HG03103 (cell line): ENCODE results near the gene PRRC1.

Source experiments
- ATAC-seq: cut with Tn5 transposase; IDR thresholded peaks from one replicate; pipeline ENCODE4 v1.9.1; 2021; ENCODE audit warnings: low read depth; ENCODE audit not compliant: unreplicated experiment

The PRRC1 gene

DNA sequence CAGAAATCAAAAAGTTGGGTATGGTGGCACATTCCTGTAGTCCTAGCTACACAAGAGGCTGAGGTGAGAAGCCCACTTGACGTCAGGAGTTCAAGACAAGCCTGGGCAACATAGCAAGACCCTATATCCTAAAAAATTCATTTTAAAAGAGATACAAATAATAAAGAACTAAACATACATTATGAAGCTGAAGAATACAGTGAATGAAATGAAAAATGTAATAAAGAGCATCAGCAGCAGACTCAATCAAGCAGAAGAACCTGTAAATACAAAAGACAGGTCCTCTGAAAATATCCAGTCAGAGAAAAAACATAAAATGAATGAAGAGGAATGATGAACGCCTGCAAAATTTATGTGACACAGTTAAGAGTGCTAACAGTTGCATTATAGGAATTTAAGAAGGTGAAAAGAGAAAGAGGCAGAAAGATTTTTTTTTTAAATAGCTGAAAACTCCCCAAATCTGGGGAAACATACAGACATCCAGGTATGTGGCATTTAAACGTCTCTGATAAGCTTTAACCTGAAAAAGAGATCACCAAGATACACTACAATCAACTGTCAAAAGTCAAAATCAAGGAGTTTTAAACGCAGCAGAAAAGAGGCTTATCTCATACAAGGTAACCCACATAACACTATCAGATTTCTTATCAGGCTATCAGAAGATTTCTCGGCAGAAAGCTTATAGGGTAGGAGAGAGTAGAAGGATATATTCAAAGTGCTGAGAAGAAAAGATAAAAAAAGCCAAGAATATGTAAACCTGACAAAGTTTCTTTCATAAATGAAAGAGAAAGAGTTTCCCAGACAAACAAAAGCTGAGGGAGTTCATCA is 57.6 kb downstream of the PRRC1 start:
- ATAC-seq = no peak

DNA sequence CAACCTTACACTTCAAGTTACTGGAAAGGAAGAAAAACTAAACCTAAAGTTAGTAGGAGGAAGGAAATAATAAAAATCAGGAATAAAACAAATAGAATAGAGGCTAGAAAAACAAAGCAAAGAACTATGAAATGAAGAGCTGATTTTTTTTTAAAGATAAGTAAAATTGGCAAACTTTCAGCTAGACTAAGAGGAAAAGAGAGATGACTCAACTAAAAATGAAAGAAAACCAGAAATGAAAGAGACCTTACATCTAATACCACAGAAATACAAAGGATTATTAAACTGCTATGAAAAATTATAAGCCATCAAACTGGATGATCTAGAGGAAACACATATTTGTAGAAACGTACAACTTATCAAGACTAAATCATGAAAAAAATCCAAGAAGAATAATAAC is 60.0 kb downstream of the PRRC1 start:
- no peak for ATAC-seq

DNA sequence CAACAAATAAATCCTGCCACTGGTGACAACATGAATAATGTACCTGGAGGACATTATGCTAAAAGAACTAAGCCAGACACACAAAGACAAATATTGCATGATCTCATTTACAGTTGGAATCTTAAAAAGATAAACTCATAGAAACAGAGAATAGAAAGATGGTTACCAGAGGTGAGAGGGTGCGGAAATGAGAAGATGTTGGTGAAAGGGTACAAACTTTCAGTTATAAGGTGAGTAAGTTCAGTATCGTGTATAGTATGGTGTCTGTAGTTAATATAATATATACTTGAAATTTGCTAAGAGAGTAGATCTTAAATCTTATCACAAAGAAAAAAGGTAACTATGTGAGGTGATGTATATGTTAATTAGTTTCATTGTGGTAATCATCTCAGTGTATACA is 63.3 kb downstream of the PRRC1 start:
- ATAC-seq = no peak

DNA sequence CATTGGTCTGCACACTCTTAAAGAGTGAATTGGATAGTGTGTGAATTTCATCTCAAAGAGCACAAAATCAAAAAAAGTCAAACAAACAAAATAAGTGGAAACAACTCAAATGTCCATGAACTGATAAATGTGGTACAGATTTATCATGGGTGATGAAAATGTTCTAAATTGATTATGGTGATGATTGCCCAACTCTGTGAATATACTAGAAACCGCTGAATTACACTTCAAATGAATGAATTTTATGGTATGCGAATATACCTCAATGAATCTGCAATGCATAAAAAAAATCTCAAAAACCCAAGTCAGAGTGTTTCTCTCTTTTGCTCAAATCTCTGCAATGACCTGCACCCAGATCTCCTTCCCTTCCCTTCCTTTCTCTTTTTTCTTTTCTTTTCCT is 64.0 kb downstream of the PRRC1 start:
- no peak for ATAC-seq

DNA sequence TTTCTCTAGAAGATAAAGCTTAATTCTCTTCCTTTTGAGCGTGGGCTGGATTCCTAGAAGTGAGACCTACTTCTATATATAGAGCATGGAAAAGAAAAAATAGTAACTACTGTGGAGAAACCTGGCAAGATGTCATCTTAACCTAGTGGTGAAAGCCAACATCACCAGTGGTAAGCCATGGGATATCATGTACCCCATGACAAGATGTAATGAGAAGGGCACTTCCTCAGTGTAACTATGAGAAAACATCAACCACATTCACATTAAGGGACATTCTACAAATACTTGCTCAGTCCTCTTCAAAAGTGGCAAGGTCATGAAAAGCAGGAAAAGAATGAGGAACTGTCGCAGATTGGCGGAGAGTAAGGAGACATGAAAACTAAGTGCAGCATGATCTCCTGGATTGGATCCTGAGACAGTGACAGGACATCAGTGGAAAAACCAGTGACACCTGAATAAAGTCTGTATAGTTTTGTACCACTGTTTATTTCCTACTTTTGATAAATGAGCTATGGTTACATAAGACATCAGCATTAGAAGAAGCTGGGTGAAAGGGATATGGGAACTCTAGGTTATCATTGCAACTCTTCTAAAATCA is 65.4 kb downstream of the PRRC1 start:
- ATAC-seq = no peak

DNA sequence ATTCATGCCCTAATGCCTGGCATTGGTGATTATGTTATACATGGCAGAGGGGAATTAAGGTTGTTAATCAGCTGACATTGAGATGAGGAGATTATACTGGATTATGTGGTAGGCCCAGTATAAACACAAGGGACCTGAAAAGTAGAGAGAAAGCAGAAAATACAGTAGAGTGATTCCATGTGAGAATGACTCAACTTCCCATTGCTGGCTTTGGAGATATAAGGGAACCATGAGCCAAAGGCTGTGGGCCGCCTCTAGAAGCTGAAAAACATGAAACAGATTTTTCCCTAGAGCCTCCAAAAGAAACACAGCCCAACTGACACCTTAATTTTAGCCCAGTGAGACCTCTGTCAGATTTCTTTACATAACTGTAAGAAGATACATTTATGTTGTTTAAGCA is 66.4 kb downstream of the PRRC1 start:
- ATAC-seq = no peak

DNA sequence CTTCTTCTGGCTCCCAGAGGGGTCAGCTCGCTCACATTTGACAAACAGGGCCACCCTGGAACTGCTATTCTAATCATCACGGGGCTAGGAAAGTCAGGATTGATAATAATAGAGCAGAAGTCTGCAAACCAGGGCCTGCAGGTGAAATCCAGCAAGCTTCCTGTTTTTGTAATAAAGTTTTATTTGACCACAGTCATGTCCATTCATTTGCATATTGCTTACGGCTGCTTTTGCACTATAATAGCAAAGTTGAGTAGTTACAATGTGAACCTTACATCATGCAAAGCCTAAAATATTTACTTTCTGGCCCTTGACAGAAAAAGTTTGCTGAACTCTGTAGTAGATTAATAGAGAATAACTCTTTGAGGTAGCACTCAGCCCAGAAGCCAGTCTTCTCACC is 68.2 kb downstream of the PRRC1 start:
- ATAC-seq = no peak

DNA sequence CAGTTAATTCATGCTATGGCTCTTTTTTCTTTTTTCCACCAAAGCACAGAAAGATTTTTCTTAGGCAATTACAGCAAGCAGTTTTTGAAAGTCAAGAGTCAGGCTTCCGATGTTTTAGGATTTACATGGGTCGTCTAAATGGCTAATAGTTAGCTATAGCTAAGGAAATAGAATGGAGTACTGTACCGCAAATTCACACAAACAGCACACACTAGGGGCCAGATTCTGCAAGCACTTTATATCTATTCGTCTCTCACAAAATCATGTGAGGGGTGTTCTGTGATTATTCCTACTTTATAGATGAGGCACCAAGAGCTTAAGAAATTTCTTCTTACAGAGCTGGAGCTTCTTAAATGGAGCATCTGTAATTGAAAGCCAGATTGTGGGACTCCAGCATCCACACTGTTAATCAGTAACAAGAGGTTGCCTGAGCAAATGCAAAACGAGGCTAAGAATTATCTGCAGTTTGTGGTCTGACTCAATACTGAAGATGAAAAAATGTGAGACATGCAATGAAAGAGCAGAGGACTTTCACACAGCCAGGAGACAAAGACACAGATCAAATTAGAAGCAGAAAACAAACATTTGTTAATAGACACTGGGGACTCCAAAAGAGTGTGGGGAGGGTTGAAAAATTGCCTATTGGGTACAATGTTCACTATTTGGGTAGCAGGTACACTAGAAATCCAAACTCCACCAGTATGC is 68.8 kb downstream of the PRRC1 start:
- peak; percentile 61 for ATAC-seq

DNA sequence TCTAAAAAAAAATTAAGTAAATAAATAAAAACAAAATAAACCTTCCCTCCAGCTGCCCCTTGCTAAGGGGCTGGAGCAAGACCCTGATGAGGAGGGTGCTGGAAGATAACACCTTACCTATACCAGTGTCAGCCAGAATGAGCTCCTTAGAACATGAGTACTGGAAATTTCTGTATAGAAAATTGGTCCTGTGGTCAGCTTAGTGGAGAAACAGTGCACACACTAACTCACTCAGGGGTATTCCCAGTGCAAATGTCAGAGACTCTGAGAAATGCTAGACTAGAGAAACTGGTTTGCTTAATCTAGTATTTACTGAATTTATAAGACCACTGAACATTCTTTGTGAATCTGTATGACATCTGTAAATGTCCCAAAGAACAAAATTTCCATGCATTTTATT is 69.4 kb downstream of the PRRC1 start:
- ATAC-seq = peak; percentile 32

- no peak for ATAC-seq
These were observed 69.9 kb downstream of the PRRC1 start for GRCh38 chr5:127587246-127587917.

DNA sequence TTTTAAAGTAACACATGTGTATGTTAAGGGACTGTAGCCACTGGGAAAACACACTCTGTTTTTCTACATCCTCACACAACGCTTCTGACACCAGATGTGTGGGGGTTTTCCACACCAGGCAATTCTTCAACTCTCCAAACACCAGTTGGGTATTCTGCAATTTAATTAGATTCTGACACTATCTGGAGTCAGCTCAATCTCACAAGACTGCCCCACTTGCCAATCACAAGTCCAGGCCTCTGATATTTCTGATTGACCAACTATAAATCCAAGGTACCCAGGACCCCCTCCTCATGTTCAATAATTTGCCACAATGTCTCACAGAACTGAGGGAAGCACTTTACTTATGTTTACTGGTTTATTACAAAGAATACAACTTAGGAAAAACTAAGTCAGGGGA is 70.9 kb downstream of the PRRC1 start:
- no peak for ATAC-seq

DNA sequence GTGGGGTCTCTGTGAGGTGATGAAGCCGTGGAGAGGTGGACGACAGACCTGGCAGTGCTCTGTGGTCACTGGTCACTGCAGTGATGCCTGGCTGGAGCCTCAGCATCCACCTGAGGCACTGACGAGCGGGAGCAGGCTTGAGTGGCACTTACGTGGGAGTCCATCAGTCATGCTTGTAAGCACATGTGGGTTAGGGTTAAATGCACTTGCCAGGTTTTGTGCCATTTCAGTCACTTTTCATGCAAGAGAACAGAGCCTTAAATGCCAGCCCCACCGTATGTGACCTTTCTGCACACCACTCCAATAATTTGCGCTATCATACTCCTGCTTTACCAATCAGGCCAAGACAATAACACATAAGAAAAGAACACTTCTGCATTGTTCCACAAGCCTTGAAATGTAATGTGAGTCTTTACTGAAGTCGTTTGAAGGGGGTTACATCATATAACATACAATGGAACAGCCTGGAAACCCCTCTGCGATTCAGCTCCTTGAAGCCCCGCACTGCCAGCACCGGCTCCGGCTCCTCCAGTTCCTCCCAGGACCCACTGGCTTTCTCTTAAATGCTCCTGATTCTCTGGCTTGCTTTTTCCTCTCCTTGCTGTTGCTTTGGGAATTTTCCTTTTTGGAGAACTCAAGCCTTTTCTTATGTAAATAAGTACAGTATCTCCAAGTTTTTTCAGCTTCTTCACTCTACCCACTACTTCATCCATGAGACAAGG is 72.0 kb downstream of the PRRC1 start:
- ATAC-seq = no peak

DNA sequence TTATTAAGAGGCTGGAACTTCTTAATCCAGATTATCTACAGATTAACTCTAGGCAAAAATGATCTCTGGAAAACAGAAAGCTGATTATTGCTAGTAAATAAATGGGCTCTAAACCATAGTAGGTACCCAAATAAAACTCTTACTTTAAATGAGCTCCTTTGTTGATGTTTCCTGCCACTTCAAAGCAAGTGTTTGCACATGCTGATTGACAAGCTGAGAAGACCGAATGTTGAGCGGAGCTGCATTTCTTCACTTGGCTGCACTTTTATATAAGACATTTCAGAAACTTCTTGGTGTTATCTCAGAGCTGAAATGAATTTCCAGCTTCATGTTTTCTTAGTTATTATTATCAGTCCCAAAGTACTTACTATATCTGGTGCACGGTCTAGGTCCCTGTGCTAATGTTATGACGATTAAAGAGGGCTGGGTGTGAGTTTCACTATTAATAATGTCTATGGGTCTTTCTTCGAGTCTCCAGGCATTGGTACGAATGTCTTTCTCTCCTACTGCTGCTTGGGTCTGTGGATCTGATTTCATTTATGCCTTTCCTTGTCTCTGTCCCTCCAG is 72.8 kb downstream of the PRRC1 start:
- peak; percentile 42 for ATAC-seq

- no peak for ATAC-seq
These were observed 78.3 kb downstream of the PRRC1 start for GRCh38 chr5:127595484-127596368.

- ATAC-seq = no peak
These were observed 79.1 kb downstream of the PRRC1 start for GRCh38 chr5:127596501-127596900.

DNA sequence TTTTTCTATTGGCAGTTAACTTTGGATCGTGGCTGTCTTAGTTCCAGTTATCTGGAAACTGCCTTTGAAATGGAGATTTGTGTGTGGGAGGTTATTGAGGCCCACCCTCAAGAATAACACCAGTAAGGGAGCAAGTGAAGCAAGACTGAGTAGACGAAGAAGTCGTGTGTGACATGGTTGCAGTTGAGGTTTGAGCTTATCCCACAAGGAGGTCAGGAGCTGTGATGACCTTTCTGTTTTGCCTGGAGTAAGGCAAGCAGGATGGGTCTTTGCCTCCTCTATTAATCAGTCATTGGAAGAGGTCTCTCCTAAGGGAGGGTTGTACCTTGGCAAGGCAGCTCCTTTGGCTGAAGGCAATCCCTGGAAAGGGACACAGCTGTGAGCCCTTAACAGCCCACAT is 81.9 kb downstream of the PRRC1 start:
- no peak for ATAC-seq

DNA sequence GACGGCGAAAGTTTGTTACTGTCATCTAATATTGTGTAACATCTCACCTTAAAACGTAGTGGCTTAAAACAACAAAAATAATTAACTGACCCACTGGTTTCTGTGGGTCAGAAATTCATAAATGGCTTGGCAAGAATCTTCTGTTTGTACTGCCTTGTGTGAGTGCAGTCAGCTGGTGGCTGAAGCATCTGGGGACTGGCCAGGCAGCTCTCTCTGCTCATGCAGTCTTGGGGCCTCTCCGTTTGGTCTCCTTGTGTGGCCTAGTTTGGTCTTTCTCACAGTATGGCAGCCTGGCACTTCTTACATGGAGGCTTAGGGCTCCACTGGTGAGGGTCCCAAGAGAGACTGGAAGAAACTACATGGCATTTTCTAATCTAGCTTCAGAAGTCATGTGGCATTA is 82.4 kb downstream of the PRRC1 start:
- no peak for ATAC-seq

DNA sequence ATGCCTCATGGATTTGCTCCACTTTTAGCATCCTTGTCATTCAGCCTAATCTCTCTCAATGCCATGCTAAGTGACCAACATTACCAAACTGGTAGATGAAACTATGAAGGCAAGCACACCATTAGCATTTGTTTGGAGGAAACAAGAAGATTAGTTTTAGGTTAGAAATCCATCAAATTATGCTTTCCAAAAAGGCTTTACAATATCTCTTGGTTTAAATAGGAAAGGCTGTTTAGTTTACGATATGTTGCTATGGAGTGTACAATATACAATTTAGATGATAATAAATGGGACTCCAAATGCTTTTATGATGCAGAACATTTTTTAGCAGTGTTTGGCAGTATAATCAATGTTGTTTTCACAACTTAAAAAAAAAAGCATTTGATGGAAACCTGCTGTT is 83.7 kb downstream of the PRRC1 start:
- no peak for ATAC-seq

DNA sequence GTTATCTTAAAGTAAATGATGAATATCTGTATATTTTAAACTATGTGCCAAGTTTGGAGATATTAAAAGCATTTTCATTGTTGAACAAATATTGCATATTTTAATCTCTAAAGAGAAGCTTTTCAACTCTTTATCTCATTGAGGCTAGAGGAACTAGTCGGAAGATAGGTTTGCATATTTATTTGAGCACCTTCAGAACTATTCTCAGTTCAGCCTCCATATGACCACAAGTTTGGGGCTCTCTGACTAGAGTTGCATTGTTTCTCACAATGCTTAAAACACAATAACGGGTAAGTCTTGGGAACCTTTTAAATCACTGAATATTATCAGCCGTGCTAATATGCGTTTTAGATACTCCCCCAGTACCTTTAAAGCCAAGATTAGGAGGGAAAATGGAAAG is 84.2 kb downstream of the PRRC1 start:
- ATAC-seq = no peak
